Cerebellar nuclear complex (tissue), 1 donor: ENCODE results near the gene ZSCAN20.
"Not testable (repeated sequence)": the region's sequence is repeated elsewhere in the genome, so short reads cannot be mapped to it uniquely, and the experiment has no call there.

Source experiments
- DNase-seq, 2 experiments: peaks; one replicate each; lab custom pipeline; 2025; lab: John Stamatoyannopoulos, UW

ZSCAN20 gene

GRCh38 chr1:33488624-33489023 is 16.2 kb downstream of the ZSCAN20 start:
- DNase-seq, result no peak

- no peak for DNase-seq
Measured at GRCh38 chr1:33494929-33495328, 22.5 kb downstream of the ZSCAN20 start.

- no peak for DNase-seq
Measured at GRCh38 chr1:33497410-33497809, 25.0 kb downstream of the ZSCAN20 start.

- DNase-seq, result no peak
Measured at GRCh38 chr1:33500547-33500946, 28.1 kb downstream of the ZSCAN20 start.

- DNase-seq, result no peak
Measured at GRCh38 chr1:33501309-33501708, 28.9 kb downstream of the ZSCAN20 start.

GRCh38 chr1:33501774-33502173 is 29.3 kb downstream of the ZSCAN20 start:
- DNase-seq, result no peak

- no peak for DNase-seq
Measured at GRCh38 chr1:33502726-33503125, 30.3 kb downstream of the ZSCAN20 start.

- DNase-seq, result no peak
Measured at GRCh38 chr1:33503506-33503905, 31.1 kb downstream of the ZSCAN20 start.

- DNase-seq, result no peak
Measured at GRCh38 chr1:33507661-33508060, 35.2 kb downstream of the ZSCAN20 start.

GRCh38 chr1:33508151-33508550 is 35.7 kb downstream of the ZSCAN20 start:
- no peak for DNase-seq

- not testable (repeated sequence) for DNase-seq
Measured at GRCh38 chr1:33509276-33509675, 36.8 kb downstream of the ZSCAN20 start.

GRCh38 chr1:33512226-33513011 is 40.0 kb downstream of the ZSCAN20 start:
- no peak for DNase-seq

- no peak for DNase-seq
Measured at GRCh38 chr1:33515112-33515511, 42.7 kb downstream of the ZSCAN20 start.

GRCh38 chr1:33515607-33516006 is 43.2 kb downstream of the ZSCAN20 start:
- no peak for DNase-seq

- DNase-seq, result no peak
Measured at GRCh38 chr1:33516428-33516827, 44.0 kb downstream of the ZSCAN20 start.

- no peak for DNase-seq
Measured at GRCh38 chr1:33516891-33517567, 44.6 kb downstream of the ZSCAN20 start.

GRCh38 chr1:33517596-33518250 is 45.3 kb downstream of the ZSCAN20 start:
- DNase-seq, result no peak

- DNase-seq, result no peak
Measured at GRCh38 chr1:33519240-33519884, 46.9 kb downstream of the ZSCAN20 start.

- DNase-seq, result no peak
Measured at GRCh38 chr1:33524586-33524985, 52.1 kb downstream of the ZSCAN20 start.

- DNase-seq, result no peak
Measured at GRCh38 chr1:33527934-33528333, 55.5 kb downstream of the ZSCAN20 start.

- no peak for DNase-seq
Measured at GRCh38 chr1:33529957-33530356, 57.5 kb downstream of the ZSCAN20 start.

GRCh38 chr1:33532250-33532649 is 59.8 kb downstream of the ZSCAN20 start:
- DNase-seq, result no peak
